Stimulated activated CD8-positive, alpha-beta memory T cell treated with anti-CD3 and anti-CD28 coated beads, Interleukin-7, amount 100 ng/mL, for 24 hours (primary cell): ENCODE data around the gene VOPP1.
"Not testable (repeated sequence)": the region's sequence is repeated elsewhere in the genome, so short reads cannot be mapped to it uniquely, and the experiment has no call there.

ENCODE experiments used
- DNase-seq: peaks from one replicate; pipeline ENCODE4 v3.0.0-alpha.2; 2020; ENCODE audit warnings: low read depth

VOPP1 gene

DNA sequence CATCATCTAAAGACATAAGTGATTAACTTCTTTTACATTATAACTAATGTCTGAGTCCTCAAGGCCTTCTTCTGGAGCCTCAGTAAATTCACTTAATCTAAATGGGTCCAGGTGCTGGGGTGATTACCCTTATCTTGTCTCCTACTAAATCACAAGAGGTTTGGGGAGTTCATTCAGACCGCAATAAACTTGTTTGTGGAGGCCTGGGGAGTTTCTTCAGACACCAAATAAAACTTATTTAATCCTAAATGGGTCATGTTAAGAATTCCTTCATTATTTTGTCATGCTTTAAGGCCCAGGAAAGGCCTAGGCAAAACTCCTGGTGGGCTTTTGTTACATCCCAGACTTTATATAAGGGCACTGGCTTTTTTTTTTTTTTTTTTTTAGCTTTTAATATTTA lies 62.1 kb downstream of the VOPP1 start:
- DNase-seq = not testable (repeated sequence)

GRCh38 chr7:55509322-55509721 lies 63.0 kb downstream of the VOPP1 start:
- no peak for DNase-seq

GRCh38 chr7:55508221-55509011 lies 63.9 kb downstream of the VOPP1 start:
- DNase-seq = no peak

DNA sequence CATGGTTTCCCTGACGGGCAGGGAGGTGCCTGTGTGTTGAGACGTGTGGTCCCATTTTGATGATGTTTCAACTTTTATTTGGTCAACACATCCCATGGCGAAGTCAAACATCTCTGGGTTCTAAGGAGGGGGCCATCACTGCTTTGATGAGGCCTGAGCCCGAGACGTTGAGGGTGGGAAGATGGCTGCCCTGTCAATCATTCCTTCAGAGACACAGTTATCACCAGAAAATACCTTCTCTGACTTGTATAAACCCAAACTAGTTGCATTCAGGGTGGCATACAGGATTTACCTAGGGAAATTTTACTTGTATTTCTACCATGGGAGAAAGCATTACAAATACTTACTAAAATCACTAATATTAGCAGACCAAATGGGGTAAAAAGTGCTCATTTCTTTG lies 64.6 kb downstream of the VOPP1 start:
- DNase-seq = no peak

DNA sequence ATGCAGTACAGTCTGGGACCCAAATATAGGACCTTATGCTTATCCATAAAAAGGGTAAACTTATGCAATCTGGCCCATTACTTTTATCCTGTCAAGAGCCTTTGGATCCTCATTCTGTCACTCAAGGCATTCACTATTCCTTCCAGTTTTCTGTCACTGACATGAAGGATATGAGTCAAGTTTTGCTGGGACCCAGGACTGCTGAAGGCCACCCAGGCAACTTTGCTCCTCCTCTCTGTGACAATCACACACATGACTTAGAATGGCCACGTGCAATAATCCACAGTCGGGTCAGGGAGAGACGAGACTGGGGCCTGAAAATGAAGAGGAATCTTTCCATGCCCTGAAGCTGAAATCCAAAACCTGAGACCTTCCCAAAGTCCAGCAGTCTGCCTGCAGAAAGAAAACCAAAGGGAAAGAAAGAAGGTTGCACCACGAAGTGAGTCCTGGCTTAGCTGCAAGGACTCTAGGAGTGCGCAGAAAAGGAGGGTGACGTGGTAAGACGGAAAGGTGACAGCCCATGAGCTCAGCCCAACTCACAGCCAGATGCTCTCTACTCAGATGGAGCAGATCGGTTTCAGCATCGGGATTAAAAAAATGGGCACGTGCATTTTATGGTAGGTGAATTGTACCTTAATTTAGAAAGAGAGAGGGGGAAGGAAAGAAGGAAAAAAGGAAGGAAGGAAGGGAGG lies 67.2 kb downstream of the VOPP1 start:
- DNase-seq = no peak

GRCh38 chr7:55504093-55504859 lies 68.0 kb downstream of the VOPP1 start:
- no peak for DNase-seq

- DNase-seq = no peak
Observed at GRCh38 chr7:55502858-55503440, 69.4 kb downstream of the VOPP1 start.

GRCh38 chr7:55502124-55502857 lies 70.0 kb downstream of the VOPP1 start:
- no peak for DNase-seq

DNA sequence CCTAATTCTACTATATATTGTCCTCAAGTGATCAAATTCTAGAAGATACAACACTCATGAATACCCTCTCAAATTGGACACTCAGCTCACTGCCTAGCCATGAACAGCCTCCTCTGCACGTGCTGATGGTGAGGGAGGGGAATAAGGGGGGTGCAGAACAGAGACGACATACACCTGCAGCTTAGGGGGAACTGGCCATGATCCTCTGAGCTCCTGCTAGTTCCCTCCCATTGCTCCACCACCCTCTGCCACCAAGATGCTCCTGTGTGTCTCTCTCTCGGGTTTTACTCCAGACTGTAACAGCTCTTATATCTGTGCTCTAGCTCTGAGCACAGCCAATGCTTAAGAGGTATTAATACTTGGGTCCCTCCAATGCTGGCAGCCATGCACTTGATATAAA lies 70.7 kb downstream of the VOPP1 start:
- DNase-seq = no peak

GRCh38 chr7:55500117-55500756 lies 72.1 kb downstream of the VOPP1 start:
- no peak for DNase-seq

DNA sequence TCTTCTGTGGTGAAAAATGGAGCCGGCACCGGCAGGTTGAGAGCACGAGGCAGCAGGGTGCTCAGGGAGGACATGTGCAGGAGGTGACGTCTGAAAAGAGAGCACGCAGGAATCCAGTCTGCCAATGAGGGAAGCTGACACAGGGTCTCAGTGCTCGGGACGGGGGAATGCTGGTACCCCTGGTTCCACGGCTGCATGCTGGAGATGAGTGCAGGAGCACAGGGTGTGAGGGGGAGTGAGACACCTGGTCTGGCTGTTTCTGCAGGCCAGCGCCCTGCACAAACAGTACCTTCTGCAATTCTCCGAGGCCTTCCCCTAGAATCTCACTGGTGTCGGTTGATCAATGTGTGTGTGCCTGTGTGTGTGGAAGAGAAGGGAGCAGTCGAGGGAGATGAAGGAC lies 72.7 kb downstream of the VOPP1 start:
- no peak for DNase-seq

DNA sequence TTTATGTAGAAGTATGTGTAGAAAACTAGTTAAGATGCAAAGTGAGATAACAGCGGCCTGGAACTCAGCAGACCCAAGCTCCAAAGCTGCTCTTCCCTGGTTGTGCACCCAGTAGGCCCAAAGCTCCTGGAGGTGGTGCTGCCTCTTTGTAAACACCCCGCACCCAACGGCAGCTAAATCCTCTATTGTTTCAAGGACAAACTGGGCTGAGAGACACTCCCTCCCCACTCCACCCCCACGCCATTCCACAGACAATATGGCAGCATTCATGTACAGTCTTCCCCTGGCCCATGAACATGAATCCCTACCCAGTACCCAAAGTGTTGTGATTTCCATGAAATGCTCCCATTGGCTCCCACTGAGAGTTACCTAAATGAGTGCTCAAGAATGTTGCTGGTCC lies 73.5 kb downstream of the VOPP1 start:
- DNase-seq = no peak

DNA sequence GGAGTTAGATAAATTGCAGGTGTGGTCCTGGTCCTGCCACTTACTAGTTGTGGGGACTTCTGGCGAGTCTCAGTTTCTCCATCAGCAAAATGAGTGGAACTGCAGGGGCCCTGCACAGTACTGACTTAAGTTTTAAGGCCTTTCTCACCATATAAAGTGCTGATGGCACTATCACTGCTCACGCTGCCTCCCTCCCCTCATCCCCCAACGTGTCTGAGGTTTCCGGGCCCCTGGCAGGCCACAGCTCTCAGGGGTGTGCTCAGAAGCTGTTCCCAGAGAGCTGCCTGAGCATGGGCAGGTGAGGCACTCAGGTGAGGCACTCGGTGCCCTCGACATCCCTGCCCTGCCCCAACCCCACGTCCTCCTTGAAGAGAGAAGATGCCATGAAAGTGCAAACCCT lies 74.2 kb downstream of the VOPP1 start:
- no peak for DNase-seq

DNA sequence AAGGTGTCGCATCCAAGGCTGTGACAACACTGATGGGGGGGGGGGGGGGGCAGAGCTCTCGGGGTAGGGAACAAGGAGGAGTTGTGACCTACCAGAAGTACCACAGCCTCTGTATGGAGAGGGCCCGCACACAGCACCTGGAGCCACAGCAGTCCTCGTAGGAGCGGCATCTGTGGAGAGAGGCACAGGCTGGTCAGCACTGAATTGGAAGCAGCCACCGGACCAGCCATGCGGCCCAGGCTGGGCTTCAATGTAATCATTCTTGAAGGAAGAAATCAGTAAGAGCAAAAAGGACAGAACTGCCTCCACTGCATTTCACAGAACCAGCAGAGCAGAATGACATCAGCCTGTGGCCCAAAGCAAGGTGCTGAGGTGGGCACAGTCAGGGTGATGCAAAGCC lies 74.8 kb downstream of the VOPP1 start:
- no peak for DNase-seq

DNA sequence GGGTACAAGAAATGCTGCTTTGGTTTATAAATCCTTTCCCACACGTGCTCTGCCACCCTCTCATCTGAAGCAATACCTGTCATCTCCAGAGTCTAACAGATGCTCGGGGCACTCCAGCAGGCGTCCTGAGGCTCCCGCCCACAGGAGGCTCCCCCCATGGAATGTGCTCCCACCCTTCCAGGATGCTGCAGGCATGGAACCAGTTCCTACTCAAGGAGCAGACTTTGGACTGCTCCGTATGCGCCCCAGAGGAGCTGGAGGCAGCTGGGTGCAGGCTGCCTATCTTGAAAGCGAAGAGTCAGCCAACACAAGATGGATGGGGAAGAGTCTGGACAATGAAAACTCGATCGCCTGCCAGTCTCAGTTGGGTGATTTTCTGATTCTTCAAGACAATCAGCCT lies 75.4 kb downstream of the VOPP1 start:
- DNase-seq = no peak

- no peak for DNase-seq
Observed at GRCh38 chr7:55494951-55495350, 77.4 kb downstream of the VOPP1 start.

DNA sequence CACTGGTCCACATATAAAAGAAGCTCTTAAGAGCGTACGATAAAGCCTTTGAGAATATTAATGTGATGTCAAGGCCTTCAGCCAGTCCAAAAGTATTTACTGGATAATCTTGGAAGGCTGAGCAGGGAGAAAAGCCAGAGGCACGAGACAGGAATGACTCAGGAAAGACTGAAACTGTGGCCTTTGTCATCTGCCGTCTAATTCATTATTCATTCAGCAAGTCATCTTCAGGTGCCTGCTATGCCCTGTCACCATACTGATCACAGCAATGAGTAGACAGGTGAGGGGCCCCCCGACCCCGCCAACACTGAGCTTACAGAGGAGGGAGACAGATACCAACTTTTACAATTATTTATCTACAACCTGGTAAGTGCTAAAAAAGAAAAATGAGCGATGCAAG lies 78.9 kb downstream of the VOPP1 start:
- DNase-seq = no peak

- DNase-seq = no peak
Observed at GRCh38 chr7:55491346-55491745, 81.0 kb downstream of the VOPP1 start.

GRCh38 chr7:55490099-55490498 lies 82.2 kb downstream of the VOPP1 start:
- DNase-seq = no peak

- DNase-seq = no peak
Observed at GRCh38 chr7:55489552-55489951, 82.8 kb downstream of the VOPP1 start.

GRCh38 chr7:55488804-55489340 lies 83.4 kb downstream of the VOPP1 start:
- no peak for DNase-seq
